Measurements from ENCODE around the gene SLC8A3. TPM values are rescaled to one million over a fixed set of nuclear protein-coding genes. Genes with fewer than 3 reads are reported as not detected.

Gene SLC8A3
- total and polyA plus RNA-seq, 9 donors: 0.04 to 0.53 (median 0.10) TPM; not detected in 3

GRCh38 chr14:70121521-70121920, 67.2 kb downstream of the SLC8A3 start:
- 2 to 18% (median 10%) methylated on average over 1 of the region's 1 CpG for WGBS, 3 donors
- DNase-seq: no peak
- Histone ChIP-seq H3K27me3 (no peaks in the 10 kb centered on the region), H3K36me3 (no peaks in the 10 kb centered on the region), H3K9me3 (no peaks in the 10 kb centered on the region), H3K27ac (no peak overlapping the region), H3K4me1 (ENCODE audit: insufficient read depth) (no peaks in the 10 kb centered on the region), H3K4me3 (no peak overlapping the region)
- intact Hi-C loops (cut with DNase I): no loop called here
- TF ChIP-seq CTCF (IDR thresholded peaks at IDR 0.05) (no peak), POLR2A (IDR thresholded peaks at IDR 0.05) (no peak), EP300 (IDR thresholded peaks at IDR 0.05) (no peak)

DNA sequence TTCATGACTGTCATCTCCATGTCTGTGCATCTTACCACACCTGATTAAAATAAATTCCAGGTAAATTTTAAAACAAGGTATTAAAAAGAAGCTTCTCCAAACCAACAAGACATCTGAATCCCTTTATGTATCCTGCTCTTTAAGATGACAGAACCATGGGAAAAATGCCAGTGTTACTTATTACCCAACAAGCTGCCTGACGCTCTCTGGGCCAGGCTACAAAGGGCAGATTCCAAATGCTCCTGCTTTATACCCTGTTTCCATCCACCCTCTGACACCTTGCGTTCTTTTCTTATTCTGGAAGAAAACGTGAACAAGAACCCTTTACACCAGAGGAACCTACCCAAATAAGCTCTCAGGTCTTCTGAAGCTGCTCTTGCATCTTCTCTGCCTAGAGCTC, 70.7 kb downstream of the SLC8A3 start:
- 53 to 61% (median 59%) methylated on average over 3 of the region's 3 CpGs for WGBS, 3 donors
- H3K27ac ChIP-seq: no peak overlapping the region
- no peaks in the 10 kb centered on the region for H3K4me1 ChIP-seq (ENCODE audit: insufficient read depth)
- no peaks in the 10 kb centered on the region for H3K36me3 ChIP-seq
- DNase-seq: no peak
- TF ChIP-seq CTCF (IDR thresholded peaks at IDR 0.05) (no peak), EP300 (IDR thresholded peaks at IDR 0.05) (no peak), POLR2A (IDR thresholded peaks at IDR 0.05) (no peak)
- H3K9me3 ChIP-seq: no peaks in the 10 kb centered on the region
- H3K27me3 ChIP-seq: no peaks in the 10 kb centered on the region
- intact Hi-C loops (cut with DNase I): no loop called here
- no peak overlapping the region for H3K4me3 ChIP-seq

DNA sequence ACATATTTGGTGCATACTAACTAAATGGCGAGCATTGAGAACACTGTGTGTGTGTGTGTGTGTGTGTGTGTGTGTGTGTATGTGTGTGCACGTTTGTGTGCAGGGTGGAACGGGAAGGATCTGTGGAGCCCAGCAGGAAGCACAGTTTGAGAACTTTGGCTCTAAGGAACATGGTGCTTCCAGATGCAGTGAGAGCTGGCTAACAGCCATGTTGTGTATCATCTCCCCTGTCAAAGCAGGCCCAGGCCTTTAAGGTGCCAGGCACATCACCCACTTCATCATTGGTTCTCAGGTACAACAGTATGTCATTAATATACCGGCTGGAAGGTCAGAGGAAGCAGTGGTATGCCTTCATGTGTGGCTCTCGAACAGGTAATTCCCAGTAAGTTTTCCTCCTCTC, 72.5 kb downstream of the SLC8A3 start:
- TF ChIP-seq POLR2A (IDR thresholded peaks at IDR 0.05) (no peak), EP300 (IDR thresholded peaks at IDR 0.05) (no peak), CTCF (IDR thresholded peaks at IDR 0.05) (no peak)
- H3K4me1 ChIP-seq (ENCODE audit: insufficient read depth): no peaks in the 10 kb centered on the region
- H3K36me3 ChIP-seq: no peaks in the 10 kb centered on the region
- DNase-seq: no peak
- intact Hi-C loops (cut with DNase I): no loop called here
- H3K4me3 ChIP-seq: no peak overlapping the region
- H3K27ac ChIP-seq: no peak overlapping the region
- H3K9me3 ChIP-seq: no peaks in the 10 kb centered on the region
- no peaks in the 10 kb centered on the region for H3K27me3 ChIP-seq
- WGBS, 3 donors: 58 to 66% (median 58%) methylated on average over 5 of the region's 5 CpGs

DNA sequence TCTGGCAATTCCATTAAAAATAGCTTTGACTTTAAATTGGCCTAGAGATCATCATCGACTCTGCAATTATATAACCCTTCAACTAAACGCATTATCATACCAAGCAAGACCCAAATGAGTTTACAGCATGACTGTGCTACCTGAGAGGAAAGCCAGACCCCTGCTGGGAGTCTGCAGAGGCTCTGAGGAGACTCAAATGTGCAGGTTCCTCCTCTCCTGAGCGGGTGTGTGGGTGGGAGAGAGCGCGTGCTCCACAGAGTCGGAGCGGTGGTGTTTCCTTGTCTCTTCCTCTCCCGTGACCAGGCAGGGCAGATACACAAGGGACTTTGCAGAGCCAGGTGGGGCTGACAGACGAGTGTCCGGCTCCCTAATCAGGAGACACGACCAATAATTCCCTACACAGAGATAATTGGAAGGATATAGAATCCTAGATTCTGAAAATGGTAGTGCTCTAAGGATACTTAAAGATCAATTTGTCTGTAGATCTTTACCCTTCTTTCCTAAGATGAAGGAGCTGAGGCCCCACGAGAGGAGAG, 74.1 kb downstream of the SLC8A3 start:
- H3K27ac ChIP-seq: no peak overlapping the region
- H3K27me3 ChIP-seq: no peaks in the 10 kb centered on the region
- TF ChIP-seq EP300 (IDR thresholded peaks at IDR 0.05) (no peak), POLR2A (IDR thresholded peaks at IDR 0.05) (no peak), CTCF (IDR thresholded peaks at IDR 0.05) (no peak)
- DNase-seq: no peak
- intact Hi-C loops (cut with DNase I): no loop called here
- H3K36me3 ChIP-seq: no peaks in the 10 kb centered on the region
- WGBS, 3 donors: 63 to 65% (median 63%) methylated on average over 12 of the region's 12 CpGs
- no peaks in the 10 kb centered on the region for H3K4me1 ChIP-seq (ENCODE audit: insufficient read depth)
- H3K4me3 ChIP-seq: no peak overlapping the region
- H3K9me3 ChIP-seq: no peaks in the 10 kb centered on the region
